ENCODE data around the gene NR2E1.

- no peak for TF ChIP-seq EZH2 (IDR thresholded peaks at IDR 0.05)
- TF ChIP-seq POLR2AphosphoS5 (IDR thresholded peaks at IDR 0.05; ENCODE audit: borderline replicate concordance, low read depth, low read length): no peak
- no peak for TF ChIP-seq FOXP2 (optimal IDR thresholded peaks at IDR 0.05; ENCODE audit: control extremely low read depth, extremely low read length, insufficient read depth)
Measured at GRCh38 chr6:108157981-108158525, 7.8 kb upstream of the NR2E1 start.

All from SK-N-MC (cell line).